WI38 (cell line): Measurements from ENCODE around the gene GNAL.

Experiments used
- H3K4me3 ChIP-seq: 2 replicates; pipeline ENCODE4 v1.5.1; 2011; ENCODE audit warnings: low read depth, mild to moderate bottlenecking, control low read depth, low read length
- TF ChIP-seq, protein P1 (sequence below): IDR thresholded peaks from 2 replicates; pipeline ENCODE4 v1.5.1; 2012; ENCODE audit warnings: low read depth, mild to moderate bottlenecking, control low read depth, low read length

Gene GNAL

DNA sequence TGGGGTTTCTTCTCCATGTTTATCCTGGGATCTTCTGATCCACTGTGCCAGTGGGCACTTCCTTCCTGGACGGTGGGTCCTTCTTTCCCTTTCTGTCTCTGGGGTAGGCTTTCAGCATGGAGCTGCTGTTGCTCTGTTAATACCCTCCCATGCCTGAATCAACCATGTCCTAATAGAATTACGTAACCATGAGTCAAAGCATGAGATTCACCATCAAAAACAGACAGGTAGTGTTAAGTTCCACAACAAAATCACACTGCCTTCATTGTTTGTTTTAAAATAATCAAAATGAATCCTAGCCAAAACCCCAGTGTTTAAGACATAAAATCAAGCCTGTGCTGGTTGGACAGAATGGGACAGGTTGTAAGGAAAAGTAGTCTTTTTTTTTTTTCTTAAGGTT, 37.5 kb downstream of the GNAL start:
- TF ChIP-seq, protein P1, sequence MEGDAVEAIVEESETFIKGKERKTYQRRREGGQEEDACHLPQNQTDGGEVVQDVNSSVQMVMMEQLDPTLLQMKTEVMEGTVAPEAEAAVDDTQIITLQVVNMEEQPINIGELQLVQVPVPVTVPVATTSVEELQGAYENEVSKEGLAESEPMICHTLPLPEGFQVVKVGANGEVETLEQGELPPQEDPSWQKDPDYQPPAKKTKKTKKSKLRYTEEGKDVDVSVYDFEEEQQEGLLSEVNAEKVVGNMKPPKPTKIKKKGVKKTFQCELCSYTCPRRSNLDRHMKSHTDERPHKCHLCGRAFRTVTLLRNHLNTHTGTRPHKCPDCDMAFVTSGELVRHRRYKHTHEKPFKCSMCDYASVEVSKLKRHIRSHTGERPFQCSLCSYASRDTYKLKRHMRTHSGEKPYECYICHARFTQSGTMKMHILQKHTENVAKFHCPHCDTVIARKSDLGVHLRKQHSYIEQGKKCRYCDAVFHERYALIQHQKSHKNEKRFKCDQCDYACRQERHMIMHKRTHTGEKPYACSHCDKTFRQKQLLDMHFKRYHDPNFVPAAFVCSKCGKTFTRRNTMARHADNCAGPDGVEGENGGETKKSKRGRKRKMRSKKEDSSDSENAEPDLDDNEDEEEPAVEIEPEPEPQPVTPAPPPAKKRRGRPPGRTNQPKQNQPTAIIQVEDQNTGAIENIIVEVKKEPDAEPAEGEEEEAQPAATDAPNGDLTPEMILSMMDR = no peak
- H3K4me3 ChIP-seq = no peak overlapping the region

- H3K4me3 ChIP-seq = no peak overlapping the region
- TF ChIP-seq, protein P1 = no peak
Observed at GRCh38 chr18:11728249-11728648, 39.2 kb downstream of the GNAL start.

- TF ChIP-seq, protein P1 = no peak
- no peak overlapping the region for H3K4me3 ChIP-seq
Observed at GRCh38 chr18:11729556-11729955, 40.5 kb downstream of the GNAL start.

- peak overlapping the region; percentile 37 for H3K4me3 ChIP-seq
- TF ChIP-seq, protein P1 = peak; percentile 87
Observed at GRCh38 chr18:11733031-11733430, 44.0 kb downstream of the GNAL start.

DNA sequence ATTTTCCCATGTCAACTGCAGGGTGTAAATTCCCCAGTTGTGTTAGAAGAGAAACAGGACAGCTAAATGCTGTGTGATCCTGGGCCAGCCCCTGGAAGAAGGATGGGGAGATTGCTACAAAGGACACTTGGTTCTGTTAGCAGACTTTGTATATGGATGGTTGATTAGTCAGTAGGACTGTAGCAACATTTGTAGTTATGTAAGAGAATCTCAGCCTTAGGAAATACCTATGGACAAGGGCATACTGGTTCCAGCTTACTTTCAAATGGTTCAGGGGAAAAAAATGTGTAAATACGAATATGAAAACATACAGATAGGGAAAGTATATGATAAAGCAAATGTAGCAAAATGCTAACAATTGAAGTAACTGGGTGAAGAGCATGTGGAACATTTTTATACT, 47.6 kb downstream of the GNAL start:
- H3K4me3 ChIP-seq = no peak overlapping the region
- TF ChIP-seq, protein P1 = no peak

- no peak overlapping the region for H3K4me3 ChIP-seq
- TF ChIP-seq, protein P1 = no peak
Observed at GRCh38 chr18:11739893-11740292, 50.8 kb downstream of the GNAL start.

DNA sequence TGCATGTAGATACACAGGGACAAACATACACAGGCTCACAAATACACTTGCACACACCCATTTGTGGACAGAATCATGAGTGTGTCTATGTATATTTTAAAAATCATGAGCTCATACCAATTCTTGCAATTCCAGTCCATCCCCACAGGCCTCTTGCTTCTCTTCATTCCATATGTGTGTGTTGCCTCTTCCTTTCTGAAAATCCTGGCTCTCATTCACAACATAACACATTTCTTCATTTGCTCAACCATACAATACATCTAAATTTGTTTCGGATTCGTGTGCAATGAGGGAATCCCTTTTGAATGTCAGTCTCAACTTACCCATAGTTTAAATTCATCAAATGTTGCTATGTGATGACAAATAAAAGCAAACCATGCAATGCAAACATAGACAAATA, 51.4 kb downstream of the GNAL start:
- TF ChIP-seq, protein P1 = no peak
- H3K4me3 ChIP-seq = no peak overlapping the region
